Astrocyte of the spinal cord (primary cell): ENCODE measurements around the gene MCF2L2.

ENCODE experiments used
- DNase-seq: peaks from one replicate; pipeline ENCODE4 v3.0.0; 2011; ENCODE audit warnings: low read depth, low spot score
- H3K4me3 ChIP-seq: 2 replicates; pipeline ENCODE4 v1.5.1; 2011; ENCODE audit warnings: low read depth, mild to moderate bottlenecking, low read length, moderate library complexity
- in situ Hi-C: cut with HindIII; loops from 2 replicates; pipeline ENCODE4 v1.10.0; 2017; ENCODE audit warnings: low sequenced_read_pairs
- TF ChIP-seq, protein P1 (sequence below): IDR thresholded peaks from 2 replicates; pipeline ENCODE4 v1.5.1; 2012; ENCODE audit warnings: low read depth, mild to moderate bottlenecking, low read length, inconsistent platforms

The MCF2L2 gene

GRCh38 chr3:183134844-183135243 lies 293.6 kb downstream of the MCF2L2 start:
- TF ChIP-seq, protein P1, sequence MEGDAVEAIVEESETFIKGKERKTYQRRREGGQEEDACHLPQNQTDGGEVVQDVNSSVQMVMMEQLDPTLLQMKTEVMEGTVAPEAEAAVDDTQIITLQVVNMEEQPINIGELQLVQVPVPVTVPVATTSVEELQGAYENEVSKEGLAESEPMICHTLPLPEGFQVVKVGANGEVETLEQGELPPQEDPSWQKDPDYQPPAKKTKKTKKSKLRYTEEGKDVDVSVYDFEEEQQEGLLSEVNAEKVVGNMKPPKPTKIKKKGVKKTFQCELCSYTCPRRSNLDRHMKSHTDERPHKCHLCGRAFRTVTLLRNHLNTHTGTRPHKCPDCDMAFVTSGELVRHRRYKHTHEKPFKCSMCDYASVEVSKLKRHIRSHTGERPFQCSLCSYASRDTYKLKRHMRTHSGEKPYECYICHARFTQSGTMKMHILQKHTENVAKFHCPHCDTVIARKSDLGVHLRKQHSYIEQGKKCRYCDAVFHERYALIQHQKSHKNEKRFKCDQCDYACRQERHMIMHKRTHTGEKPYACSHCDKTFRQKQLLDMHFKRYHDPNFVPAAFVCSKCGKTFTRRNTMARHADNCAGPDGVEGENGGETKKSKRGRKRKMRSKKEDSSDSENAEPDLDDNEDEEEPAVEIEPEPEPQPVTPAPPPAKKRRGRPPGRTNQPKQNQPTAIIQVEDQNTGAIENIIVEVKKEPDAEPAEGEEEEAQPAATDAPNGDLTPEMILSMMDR: no peak
- no peak overlapping the region for H3K4me3 ChIP-seq
- in situ Hi-C loops: no loop called here
- DNase-seq: no peak

DNA sequence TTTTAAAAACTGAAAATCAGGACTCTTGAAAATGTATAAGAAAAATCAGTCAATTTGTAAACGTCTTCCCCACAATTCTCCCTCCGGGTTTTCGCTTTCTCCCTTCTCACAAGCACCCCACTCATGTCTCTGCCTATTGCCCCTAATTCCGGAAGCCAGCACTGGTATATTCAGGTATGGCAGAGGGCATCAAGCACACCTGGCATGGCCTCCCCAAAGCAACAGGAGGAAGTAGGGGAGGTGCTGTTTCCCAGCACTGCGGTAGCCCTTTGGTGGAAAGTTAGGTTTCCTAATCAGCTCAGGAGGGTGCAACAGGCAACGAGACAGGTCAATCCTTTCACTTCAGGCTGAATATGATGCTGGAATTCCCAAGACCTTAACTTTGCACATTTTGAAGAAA lies 296.0 kb downstream of the MCF2L2 start:
- TF ChIP-seq, protein P1: no peak
- in situ Hi-C loops: no loop called here
- no peak overlapping the region for H3K4me3 ChIP-seq
- DNase-seq: no peak

- in situ Hi-C loops: no loop called here
- TF ChIP-seq, protein P1: no peak
- peak; percentile 49 for DNase-seq
- no peak overlapping the region for H3K4me3 ChIP-seq
Observed at GRCh38 chr3:183131735-183132134, 296.7 kb downstream of the MCF2L2 start.

- no peak for DNase-seq
- TF ChIP-seq, protein P1: no peak
- no peak overlapping the region for H3K4me3 ChIP-seq
- in situ Hi-C loops: no loop called here
Observed at GRCh38 chr3:183131186-183131725, 297.2 kb downstream of the MCF2L2 start.

DNA sequence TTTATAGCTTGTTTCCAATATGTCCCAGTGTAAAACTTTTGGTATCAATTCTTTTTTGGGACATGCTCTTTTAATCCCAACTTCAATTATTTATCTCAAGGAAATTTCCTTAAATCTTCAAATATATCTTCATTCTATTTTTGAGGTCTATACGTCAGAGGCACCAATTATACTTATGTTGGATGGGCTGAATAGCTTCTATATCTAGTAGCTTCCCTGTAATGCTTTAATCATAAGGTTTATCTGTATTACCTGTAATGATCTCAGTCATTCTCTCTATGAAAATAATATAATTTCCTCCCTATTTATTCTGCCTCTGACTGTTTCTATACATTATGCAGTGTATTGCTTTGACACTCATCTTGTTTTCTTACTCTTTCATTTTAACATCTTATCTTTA lies 299.2 kb downstream of the MCF2L2 start:
- in situ Hi-C loops: no loop called here
- H3K4me3 ChIP-seq: no peak overlapping the region
- peak; percentile 16 for DNase-seq
- TF ChIP-seq, protein P1: no peak

- in situ Hi-C loops: no loop called here
- TF ChIP-seq, protein P1: no peak
- H3K4me3 ChIP-seq: no peak overlapping the region
Observed at GRCh38 chr3:183128709-183129108, 299.7 kb downstream of the MCF2L2 start.

More at GRCh38 chr3:183128709-183129108, 299.7 kb downstream of the MCF2L2 start:
- DNase-seq: no peak
